ENCODE data around the gene NKX2-3. TPM values are rescaled to one million over a fixed set of nuclear protein-coding genes. Genes with fewer than 3 reads are reported as not detected.

NKX2-3 gene
- total RNA-seq, 1 donor from 2014 or later: not detected

DNA sequence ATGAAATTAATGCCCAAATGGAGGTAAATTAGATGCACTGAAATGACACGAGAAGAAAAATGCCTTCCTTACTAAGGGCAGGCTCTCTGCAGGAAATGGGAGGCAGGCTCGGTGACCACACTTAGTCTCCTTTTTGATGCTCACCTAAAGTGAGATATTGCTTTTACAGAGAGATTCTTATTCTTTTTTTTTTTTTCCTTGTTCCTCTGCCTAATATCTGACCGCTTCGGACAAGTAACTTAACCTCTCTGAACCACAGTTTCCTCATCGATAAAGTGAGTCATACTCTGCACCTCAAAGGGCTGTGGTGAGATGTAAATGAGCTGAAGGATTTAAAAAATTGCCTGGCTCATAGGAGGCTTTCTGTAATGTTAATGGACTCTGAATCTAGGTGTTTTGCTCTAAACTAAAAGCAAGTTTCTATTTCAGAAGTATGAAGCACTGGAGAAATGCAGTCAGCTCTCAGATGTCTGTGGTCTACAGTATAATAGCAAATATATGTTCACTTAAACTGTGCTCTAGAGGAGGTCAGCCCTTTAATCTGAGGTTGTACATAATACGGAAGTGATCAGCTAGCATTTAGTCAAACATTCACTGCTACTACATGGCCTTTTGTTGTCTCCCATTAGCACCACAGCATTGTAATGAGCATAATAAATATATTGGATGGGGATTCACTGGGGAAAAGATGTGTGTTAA lies 23.2 kb downstream of the NKX2-3 start:
- H3K27ac Mint-ChIP-seq (ENCODE audit: unreplicated experiment): no peak overlapping the region
- H3K27me3 Mint-ChIP-seq (ENCODE audit: low read depth, unreplicated experiment): peaks cover 38% of the 10 kb centered on the region
- FAIRE-seq: no peak
- Histone ChIP-seq H4K20me1 (ENCODE audit: insufficient read depth, low read length) (no peaks in the 10 kb centered on the region), H3K79me2 (ENCODE audit: insufficient read depth, low read length) (no peaks in the 10 kb centered on the region), H2AFZ (ENCODE audit: low read depth, low read length) (no peak overlapping the region), H3K4me1 (ENCODE audit: insufficient read depth, low read length) (no peaks in the 10 kb centered on the region), H3K4me2 (ENCODE audit: low read length) (no peak overlapping the region), H3K27ac (ENCODE audit: low read depth, low read length) (no peak overlapping the region), H3K27me3 (ENCODE audit: insufficient read depth, low read length) (peaks cover 21% of the 10 kb centered on the region), H3K9ac (ENCODE audit: low read length) (no peak overlapping the region), H3K9me3 (ENCODE audit: insufficient read depth, low read depth, low read length) (no peaks in the 10 kb centered on the region), H3K4me3 (ENCODE audit: insufficient read depth, low read depth, low read length) (no peak overlapping the region), H3K36me3 (ENCODE audit: insufficient read depth, low read length) (no peaks in the 10 kb centered on the region)
- H3K9me3 Mint-ChIP-seq (ENCODE audit: unreplicated experiment): no peaks in the 10 kb centered on the region
- TF ChIP-seq, protein P1, sequence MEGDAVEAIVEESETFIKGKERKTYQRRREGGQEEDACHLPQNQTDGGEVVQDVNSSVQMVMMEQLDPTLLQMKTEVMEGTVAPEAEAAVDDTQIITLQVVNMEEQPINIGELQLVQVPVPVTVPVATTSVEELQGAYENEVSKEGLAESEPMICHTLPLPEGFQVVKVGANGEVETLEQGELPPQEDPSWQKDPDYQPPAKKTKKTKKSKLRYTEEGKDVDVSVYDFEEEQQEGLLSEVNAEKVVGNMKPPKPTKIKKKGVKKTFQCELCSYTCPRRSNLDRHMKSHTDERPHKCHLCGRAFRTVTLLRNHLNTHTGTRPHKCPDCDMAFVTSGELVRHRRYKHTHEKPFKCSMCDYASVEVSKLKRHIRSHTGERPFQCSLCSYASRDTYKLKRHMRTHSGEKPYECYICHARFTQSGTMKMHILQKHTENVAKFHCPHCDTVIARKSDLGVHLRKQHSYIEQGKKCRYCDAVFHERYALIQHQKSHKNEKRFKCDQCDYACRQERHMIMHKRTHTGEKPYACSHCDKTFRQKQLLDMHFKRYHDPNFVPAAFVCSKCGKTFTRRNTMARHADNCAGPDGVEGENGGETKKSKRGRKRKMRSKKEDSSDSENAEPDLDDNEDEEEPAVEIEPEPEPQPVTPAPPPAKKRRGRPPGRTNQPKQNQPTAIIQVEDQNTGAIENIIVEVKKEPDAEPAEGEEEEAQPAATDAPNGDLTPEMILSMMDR (IDR thresholded peaks at IDR 0.05; ENCODE audit: insufficient read depth, low read depth, low read length): no peak
- no peak for TF ChIP-seq EZH2 (IDR thresholded peaks at IDR 0.05; ENCODE audit: insufficient read depth, low read length)
- peaks cover 12% of the 10 kb centered on the region for H3K4me1 Mint-ChIP-seq (ENCODE audit: low read depth, unreplicated experiment)
- DNase-seq (ENCODE audit: low read depth): no peak
- H3K36me3 Mint-ChIP-seq (ENCODE audit: low read depth, unreplicated experiment): no peaks in the 10 kb centered on the region
- H3K4me3 Mint-ChIP-seq (ENCODE audit: unreplicated experiment): no peak overlapping the region

DNA sequence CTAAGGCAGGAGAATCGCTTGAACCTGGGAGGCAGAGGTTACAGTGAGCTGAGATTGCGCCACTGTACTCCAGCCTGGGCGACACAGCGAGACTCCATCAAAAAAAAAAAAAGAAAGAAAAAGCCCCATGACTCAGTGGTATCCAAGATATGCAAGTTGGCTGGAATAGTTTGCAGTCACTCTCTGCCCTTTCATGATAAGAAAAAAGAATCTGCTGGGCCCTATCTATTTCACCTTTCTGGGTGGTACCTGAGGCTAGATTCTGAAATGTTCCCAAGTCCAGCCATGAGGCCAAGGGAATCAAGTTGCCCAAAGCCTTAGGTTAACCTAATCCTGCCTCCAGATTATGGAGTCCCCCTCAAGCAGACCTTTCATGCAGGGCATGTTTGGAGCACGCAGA lies 24.3 kb downstream of the NKX2-3 start:
- H3K27me3 ChIP-seq (ENCODE audit: insufficient read depth, low read length): peaks cover 14% of the 10 kb centered on the region

More for the DNA sequence above, 24.3 kb downstream of the NKX2-3 start:
- H3K9ac ChIP-seq (ENCODE audit: low read length): no peak overlapping the region
- no peaks in the 10 kb centered on the region for H3K4me1 ChIP-seq (ENCODE audit: insufficient read depth, low read length)
- peaks cover 37% of the 10 kb centered on the region for H3K27me3 Mint-ChIP-seq (ENCODE audit: low read depth, unreplicated experiment)
- H3K4me3 ChIP-seq (ENCODE audit: insufficient read depth, low read depth, low read length): no peak overlapping the region
- no peak for TF ChIP-seq EZH2 (IDR thresholded peaks at IDR 0.05; ENCODE audit: insufficient read depth, low read length)
- TF ChIP-seq, protein P1 (IDR thresholded peaks at IDR 0.05; ENCODE audit: insufficient read depth, low read depth, low read length): no peak
- H3K4me3 Mint-ChIP-seq (ENCODE audit: unreplicated experiment): no peak overlapping the region
- H3K4me1 Mint-ChIP-seq (ENCODE audit: low read depth, unreplicated experiment): peaks cover under 1% of the 10 kb centered on the region
- FAIRE-seq (no peak), DNase-seq (ENCODE audit: low read depth) (no peak)
- no peaks in the 10 kb centered on the region for H3K9me3 Mint-ChIP-seq (ENCODE audit: unreplicated experiment)
- H4K20me1 ChIP-seq (ENCODE audit: insufficient read depth, low read length): no peaks in the 10 kb centered on the region
- H3K36me3 ChIP-seq (ENCODE audit: insufficient read depth, low read length): no peaks in the 10 kb centered on the region
- H3K4me2 ChIP-seq (ENCODE audit: low read length): no peak overlapping the region
- no peak overlapping the region for H2AFZ ChIP-seq (ENCODE audit: low read depth, low read length)
- H3K36me3 Mint-ChIP-seq (ENCODE audit: low read depth, unreplicated experiment): no peaks in the 10 kb centered on the region
- H3K79me2 ChIP-seq (ENCODE audit: insufficient read depth, low read length): no peaks in the 10 kb centered on the region
- H3K27ac Mint-ChIP-seq (ENCODE audit: unreplicated experiment): no peak overlapping the region
- no peak overlapping the region for H3K27ac ChIP-seq (ENCODE audit: low read depth, low read length)
- no peaks in the 10 kb centered on the region for H3K9me3 ChIP-seq (ENCODE audit: insufficient read depth, low read depth, low read length)

Data from astrocyte (in vitro differentiated cells and primary cell).